HepG2 (cell line): ENCODE results near the gene TSC22D4. TPM values are rescaled to one million over a fixed set of nuclear protein-coding genes. Genes with fewer than 3 reads are reported as not detected.

ENCODE experiments used
- ARHGAP35 ChIP-seq: sonication (generic); formaldehyde crosslinking; IDR thresholded peaks from 2 replicates; pipeline ENCODE4 v1.9.0; 2022; ENCODE audit warnings: mild to moderate bottlenecking, inconsistent platforms, moderate library complexity, missing genetic modification reagents, borderline replicate concordance
- HDAC6 ChIP-seq: fragments of 200-600 bp; sonication (generic); IDR thresholded peaks from 2 replicates; pipeline ENCODE4 v1.7.0; 2017; ENCODE audit warnings: mild to moderate bottlenecking, antibody characterized with exemption, low read length, low read depth
- HES4 ChIP-seq: sonication (generic); formaldehyde crosslinking; IDR thresholded peaks from 2 replicates; pipeline ENCODE4 v1.9.0; 2021; ENCODE audit warnings: mild to moderate bottlenecking, missing genetic modification reagents, borderline replicate concordance
- HNF4G ChIP-seq, 2 experiments: sonication (generic) in 1 of 2; formaldehyde crosslinking in 1 of 2; IDR thresholded peaks; 2 replicates each; pipeline versions ENCODE4 v1.4.0 to v1.6.1; 2011 to 2020; ENCODE audit warnings: borderline replicate concordance in 2 of 2, low read depth in 2 of 2, mild to moderate bottlenecking in 2 of 2, low read length in 1 of 2, missing genetic modification reagents in 1 of 2, moderate library complexity in 1 of 2
- ZNF720 ChIP-seq: sonication (generic); formaldehyde crosslinking; IDR thresholded peaks from 2 replicates; pipeline ENCODE4 v1.4.0; 2020; ENCODE audit warnings: missing genetic modification reagents
- ZNF773 ChIP-seq: sonication (generic); formaldehyde crosslinking; IDR thresholded peaks from 2 replicates; pipeline ENCODE4 v1.4.0; 2020; ENCODE audit warnings: missing genetic modification reagents, borderline replicate concordance
- polyA plus RNA-seq, 8 experiments: library from polyadenylated mRNA; depleted of rRNA in 3 of 8; stranded (reverse) in 7 of 8; unstranded in 1 of 8; fragments of >200 nt; fragmentation: Illumina TruSeq in 4 of 8; extraction: Trizol in 4 of 8; gene quantifications; 2 replicates each; pipeline versions ENCODE4 v1.2.1 to v1.2.3, GENCODE V29; 2011 to 2016; ENCODE audit warnings: low read depth in 4 of 8, missing spikeins in 1 of 8, mixed read lengths in 1 of 8; ENCODE audit not compliant: insufficient read depth in 1 of 8
- total RNA-seq, 5 experiments: library from RNA; depleted of rRNA; stranded (reverse); fragments of >200 nt; fragmentation: Illumina TruSeq; extraction: Trizol; gene quantifications; 2 replicates each; pipeline ENCODE4 v1.2.3, GENCODE V29; 2016; ENCODE audit warnings: low read depth in 1 of 5
- TF ChIP-seq, protein P1 (sequence below): sonication (generic); formaldehyde crosslinking; IDR thresholded peaks from 2 replicates; pipeline ENCODE4 v1.4.0; 2020; ENCODE audit warnings: missing genetic modification reagents
- TF ChIP-seq, protein P2 (sequence below): sonication (generic); formaldehyde crosslinking; IDR thresholded peaks from 2 replicates; pipeline ENCODE4; 2020; ENCODE audit warnings: missing genetic modification reagents, mild to moderate bottlenecking, borderline replicate concordance
- TF ChIP-seq, protein P3 (sequence below): sonication (generic); formaldehyde crosslinking; IDR thresholded peaks from 2 replicates; pipeline ENCODE4 v1.4.0; 2020; ENCODE audit warnings: missing genetic modification reagents, low read depth, mild to moderate bottlenecking, borderline replicate concordance
- TF ChIP-seq, protein P4 (sequence below): IDR thresholded peaks from 2 replicates; pipeline ENCODE4 v1.6.1; 2016; ENCODE audit warnings: missing genetic modification reagents, missing compliant biosample characterization
- TF ChIP-seq, protein P5 (sequence below), 2 experiments: sonication (generic) in 1 of 2; formaldehyde crosslinking in 1 of 2; IDR thresholded peaks; 2 replicates each; pipeline versions ENCODE4 v1.6.1 to v1.9.0; 2014 to 2022; ENCODE audit warnings: antibody characterized with exemption in 1 of 2, borderline replicate concordance in 1 of 2, inconsistent platforms in 1 of 2, low read depth in 1 of 2, missing genetic modification reagents in 1 of 2

Gene TSC22D4
- total and polyA plus RNA-seq, 2 of the 13 experiments (the other 11 are each of a cell fraction or from before 2014, with no cell fraction given): 7.7 to 8.7 TPM

DNA sequence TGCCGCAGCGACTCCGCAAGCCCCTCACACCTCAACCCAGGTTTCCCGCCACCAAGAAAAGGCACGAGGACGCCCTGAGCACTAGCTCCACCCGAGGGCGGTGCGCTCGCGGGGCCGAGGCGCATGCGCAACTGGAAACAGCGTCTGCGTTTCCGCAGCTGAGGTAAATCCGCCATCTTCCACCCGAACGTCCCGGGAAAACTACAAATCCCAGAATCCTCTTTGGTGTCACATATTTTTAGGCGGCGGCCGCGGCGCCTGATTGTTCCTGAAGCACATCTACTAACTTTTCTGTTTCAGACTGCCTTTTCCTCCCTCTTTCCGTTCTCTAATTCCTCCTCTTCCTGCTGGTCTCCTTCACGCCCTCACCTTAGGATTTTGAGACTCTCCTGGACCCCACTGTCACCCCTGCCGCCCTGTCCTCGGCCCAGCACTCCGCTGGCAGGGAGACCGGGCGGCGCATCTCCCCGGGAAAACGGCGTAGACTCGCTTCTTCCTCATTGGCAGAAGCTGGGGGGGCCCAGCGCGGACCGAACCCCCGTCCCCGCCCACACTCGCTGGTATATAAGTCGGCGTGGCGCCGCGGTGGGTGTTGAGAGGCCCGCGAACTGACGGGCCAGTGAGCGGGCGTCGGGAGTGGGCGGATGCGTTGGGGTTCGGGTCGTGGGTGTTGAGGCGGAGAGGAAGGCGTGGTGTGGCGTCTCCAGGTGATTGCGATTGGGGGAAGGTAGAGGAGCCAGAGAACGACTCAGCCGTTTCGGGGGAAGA lies 50.6 kb downstream of the TSC22D4 start, which contains the start of gene ZCWPW1 (continued):
- TF ChIP-seq, protein P1, sequence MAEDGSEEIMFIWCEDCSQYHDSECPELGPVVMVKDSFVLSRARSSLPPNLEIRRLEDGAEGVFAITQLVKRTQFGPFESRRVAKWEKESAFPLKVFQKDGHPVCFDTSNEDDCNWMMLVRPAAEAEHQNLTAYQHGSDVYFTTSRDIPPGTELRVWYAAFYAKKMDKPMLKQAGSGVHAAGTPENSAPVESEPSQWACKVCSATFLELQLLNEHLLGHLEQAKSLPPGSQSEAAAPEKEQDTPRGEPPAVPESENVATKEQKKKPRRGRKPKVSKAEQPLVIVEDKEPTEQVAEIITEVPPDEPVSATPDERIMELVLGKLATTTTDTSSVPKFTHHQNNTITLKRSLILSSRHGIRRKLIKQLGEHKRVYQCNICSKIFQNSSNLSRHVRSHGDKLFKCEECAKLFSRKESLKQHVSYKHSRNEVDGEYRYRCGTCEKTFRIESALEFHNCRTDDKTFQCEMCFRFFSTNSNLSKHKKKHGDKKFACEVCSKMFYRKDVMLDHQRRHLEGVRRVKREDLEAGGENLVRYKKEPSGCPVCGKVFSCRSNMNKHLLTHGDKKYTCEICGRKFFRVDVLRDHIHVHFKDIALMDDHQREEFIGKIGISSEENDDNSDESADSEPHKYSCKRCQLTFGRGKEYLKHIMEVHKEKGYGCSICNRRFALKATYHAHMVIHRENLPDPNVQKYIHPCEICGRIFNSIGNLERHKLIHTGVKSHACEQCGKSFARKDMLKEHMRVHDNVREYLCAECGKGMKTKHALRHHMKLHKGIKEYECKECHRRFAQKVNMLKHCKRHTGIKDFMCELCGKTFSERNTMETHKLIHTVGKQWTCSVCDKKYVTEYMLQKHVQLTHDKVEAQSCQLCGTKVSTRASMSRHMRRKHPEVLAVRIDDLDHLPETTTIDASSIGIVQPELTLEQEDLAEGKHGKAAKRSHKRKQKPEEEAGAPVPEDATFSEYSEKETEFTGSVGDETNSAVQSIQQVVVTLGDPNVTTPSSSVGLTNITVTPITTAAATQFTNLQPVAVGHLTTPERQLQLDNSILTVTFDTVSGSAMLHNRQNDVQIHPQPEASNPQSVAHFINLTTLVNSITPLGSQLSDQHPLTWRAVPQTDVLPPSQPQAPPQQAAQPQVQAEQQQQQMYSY: peak; percentile 66
- TF ChIP-seq, protein P2, sequence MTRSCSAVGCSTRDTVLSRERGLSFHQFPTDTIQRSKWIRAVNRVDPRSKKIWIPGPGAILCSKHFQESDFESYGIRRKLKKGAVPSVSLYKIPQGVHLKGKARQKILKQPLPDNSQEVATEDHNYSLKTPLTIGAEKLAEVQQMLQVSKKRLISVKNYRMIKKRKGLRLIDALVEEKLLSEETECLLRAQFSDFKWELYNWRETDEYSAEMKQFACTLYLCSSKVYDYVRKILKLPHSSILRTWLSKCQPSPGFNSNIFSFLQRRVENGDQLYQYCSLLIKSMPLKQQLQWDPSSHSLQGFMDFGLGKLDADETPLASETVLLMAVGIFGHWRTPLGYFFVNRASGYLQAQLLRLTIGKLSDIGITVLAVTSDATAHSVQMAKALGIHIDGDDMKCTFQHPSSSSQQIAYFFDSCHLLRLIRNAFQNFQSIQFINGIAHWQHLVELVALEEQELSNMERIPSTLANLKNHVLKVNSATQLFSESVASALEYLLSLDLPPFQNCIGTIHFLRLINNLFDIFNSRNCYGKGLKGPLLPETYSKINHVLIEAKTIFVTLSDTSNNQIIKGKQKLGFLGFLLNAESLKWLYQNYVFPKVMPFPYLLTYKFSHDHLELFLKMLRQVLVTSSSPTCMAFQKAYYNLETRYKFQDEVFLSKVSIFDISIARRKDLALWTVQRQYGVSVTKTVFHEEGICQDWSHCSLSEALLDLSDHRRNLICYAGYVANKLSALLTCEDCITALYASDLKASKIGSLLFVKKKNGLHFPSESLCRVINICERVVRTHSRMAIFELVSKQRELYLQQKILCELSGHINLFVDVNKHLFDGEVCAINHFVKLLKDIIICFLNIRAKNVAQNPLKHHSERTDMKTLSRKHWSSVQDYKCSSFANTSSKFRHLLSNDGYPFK (CRISPR knock-in tag): peak; percentile 79; the same call in 1 of the 2 replicates
- TF ChIP-seq HDAC6 (no peak), ARHGAP35 (CRISPR knock-in tag) (no peak; the same call in 1 of the 2 replicates), HNF4G (IDR thresholded peaks at IDR 0.05; ENCODE audit: borderline replicate concordance, low read depth, low read length) (no peak; the same call in 1 of the 2 replicates), HNF4G (CRISPR knock-in tag; IDR thresholded peaks at IDR 0.05; ENCODE audit: borderline replicate concordance, low read depth) (peak; percentile 7; the same call in 1 of the 2 replicates), HES4 (CRISPR knock-in tag) (peak; percentile 67; the same call in 1 of the 2 replicates), ZNF720 (CRISPR knock-in tag) (no peak), ZNF773 (CRISPR knock-in tag) (peak; percentile 65; the same call in 1 of the 2 replicates)
- TF ChIP-seq, protein P3, sequence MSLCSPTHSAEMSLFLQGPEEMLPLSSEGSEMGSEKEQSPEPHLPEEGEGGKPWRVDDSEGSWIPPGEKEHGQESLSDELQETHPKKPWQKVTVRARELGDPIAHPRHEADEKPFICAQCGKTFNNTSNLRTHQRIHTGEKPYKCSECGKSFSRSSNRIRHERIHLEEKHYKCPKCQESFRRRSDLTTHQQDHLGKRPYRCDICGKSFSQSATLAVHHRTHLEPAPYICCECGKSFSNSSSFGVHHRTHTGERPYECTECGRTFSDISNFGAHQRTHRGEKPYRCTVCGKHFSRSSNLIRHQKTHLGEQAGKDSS (CRISPR knock-in tag): peak; percentile 29; the same call in 1 of the 2 replicates
- TF ChIP-seq, protein P4, sequence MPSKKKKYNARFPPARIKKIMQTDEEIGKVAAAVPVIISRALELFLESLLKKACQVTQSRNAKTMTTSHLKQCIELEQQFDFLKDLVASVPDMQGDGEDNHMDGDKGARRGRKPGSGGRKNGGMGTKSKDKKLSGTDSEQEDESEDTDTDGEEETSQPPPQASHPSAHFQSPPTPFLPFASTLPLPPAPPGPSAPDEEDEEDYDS (CRISPR knock-in tag): peak; percentile 97
- TF ChIP-seq, protein P5, sequence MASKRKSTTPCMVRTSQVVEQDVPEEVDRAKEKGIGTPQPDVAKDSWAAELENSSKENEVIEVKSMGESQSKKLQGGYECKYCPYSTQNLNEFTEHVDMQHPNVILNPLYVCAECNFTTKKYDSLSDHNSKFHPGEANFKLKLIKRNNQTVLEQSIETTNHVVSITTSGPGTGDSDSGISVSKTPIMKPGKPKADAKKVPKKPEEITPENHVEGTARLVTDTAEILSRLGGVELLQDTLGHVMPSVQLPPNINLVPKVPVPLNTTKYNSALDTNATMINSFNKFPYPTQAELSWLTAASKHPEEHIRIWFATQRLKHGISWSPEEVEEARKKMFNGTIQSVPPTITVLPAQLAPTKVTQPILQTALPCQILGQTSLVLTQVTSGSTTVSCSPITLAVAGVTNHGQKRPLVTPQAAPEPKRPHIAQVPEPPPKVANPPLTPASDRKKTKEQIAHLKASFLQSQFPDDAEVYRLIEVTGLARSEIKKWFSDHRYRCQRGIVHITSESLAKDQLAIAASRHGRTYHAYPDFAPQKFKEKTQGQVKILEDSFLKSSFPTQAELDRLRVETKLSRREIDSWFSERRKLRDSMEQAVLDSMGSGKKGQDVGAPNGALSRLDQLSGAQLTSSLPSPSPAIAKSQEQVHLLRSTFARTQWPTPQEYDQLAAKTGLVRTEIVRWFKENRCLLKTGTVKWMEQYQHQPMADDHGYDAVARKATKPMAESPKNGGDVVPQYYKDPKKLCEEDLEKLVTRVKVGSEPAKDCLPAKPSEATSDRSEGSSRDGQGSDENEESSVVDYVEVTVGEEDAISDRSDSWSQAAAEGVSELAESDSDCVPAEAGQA (IDR thresholded peaks at IDR 0.05; ENCODE audit: low read depth): peak; percentile 70
- TF ChIP-seq, protein P5 (CRISPR knock-in tag; IDR thresholded peaks at IDR 0.05; ENCODE audit: borderline replicate concordance): no peak; the same call in 1 of the 2 replicates
